ENCODE results near the gene FAM3A. TPM values are rescaled to one million over a fixed set of nuclear protein-coding genes. Genes with fewer than 3 reads are reported as not detected.

FAM3A gene
- polyA plus RNA-seq, 1 donor from 2014 or later, result 19.5 TPM

- H3K9me3 ChIP-seq (ENCODE audit: low read length), result no peaks in the 10 kb centered on the region
- no peak overlapping the region for H3K4me3 ChIP-seq (ENCODE audit: low read length)
- H3F3A ChIP-seq (ENCODE audit: insufficient read depth, low read length, poor library complexity, severe bottlenecking), result no peaks in the 10 kb centered on the region
- H3K9me2 ChIP-seq (ENCODE audit: insufficient read depth, low read length), result no peaks in the 10 kb centered on the region
- H3K79me2 ChIP-seq (replicated peaks; ENCODE audit: insufficient read depth, low read length), result no peaks in the 10 kb centered on the region
- H4K20me1 ChIP-seq (ENCODE audit: insufficient read depth), result no peaks in the 10 kb centered on the region
- TF ChIP-seq RAD21 (conservative IDR thresholded peaks at IDR 0.05) (no peak), EZH2 (IDR thresholded peaks at IDR 0.05; ENCODE audit: borderline replicate concordance, insufficient read depth, low read length, poor library complexity, severe bottlenecking) (no peak), TAF1 (IDR thresholded peaks at IDR 0.05; ENCODE audit: low read depth) (no peak), POLR2AphosphoS5 (IDR thresholded peaks at IDR 0.05) (no peak), MXI1 (conservative IDR thresholded peaks at IDR 0.05; ENCODE audit: poor library complexity, severe bottlenecking) (no peak), REST (IDR thresholded peaks at IDR 0.05; ENCODE audit: borderline replicate concordance) (no peak), EP300 (conservative IDR thresholded peaks at IDR 0.05; ENCODE audit: poor library complexity, severe bottlenecking) (no peak), SMC3 (conservative IDR thresholded peaks at IDR 0.05; ENCODE audit: poor library complexity) (no peak)
- TF ChIP-seq, protein P1, sequence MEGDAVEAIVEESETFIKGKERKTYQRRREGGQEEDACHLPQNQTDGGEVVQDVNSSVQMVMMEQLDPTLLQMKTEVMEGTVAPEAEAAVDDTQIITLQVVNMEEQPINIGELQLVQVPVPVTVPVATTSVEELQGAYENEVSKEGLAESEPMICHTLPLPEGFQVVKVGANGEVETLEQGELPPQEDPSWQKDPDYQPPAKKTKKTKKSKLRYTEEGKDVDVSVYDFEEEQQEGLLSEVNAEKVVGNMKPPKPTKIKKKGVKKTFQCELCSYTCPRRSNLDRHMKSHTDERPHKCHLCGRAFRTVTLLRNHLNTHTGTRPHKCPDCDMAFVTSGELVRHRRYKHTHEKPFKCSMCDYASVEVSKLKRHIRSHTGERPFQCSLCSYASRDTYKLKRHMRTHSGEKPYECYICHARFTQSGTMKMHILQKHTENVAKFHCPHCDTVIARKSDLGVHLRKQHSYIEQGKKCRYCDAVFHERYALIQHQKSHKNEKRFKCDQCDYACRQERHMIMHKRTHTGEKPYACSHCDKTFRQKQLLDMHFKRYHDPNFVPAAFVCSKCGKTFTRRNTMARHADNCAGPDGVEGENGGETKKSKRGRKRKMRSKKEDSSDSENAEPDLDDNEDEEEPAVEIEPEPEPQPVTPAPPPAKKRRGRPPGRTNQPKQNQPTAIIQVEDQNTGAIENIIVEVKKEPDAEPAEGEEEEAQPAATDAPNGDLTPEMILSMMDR (IDR thresholded peaks at IDR 0.05; ENCODE audit: poor library complexity, severe bottlenecking), result no peak
- no peak overlapping the region for H3K9ac ChIP-seq (ENCODE audit: low read length)
- no peak overlapping the region for H3K4me2 ChIP-seq (ENCODE audit: low read length)
- H2AFZ ChIP-seq (ENCODE audit: low read depth, low read length), result no peak overlapping the region
- H3K27me3 ChIP-seq (ENCODE audit: insufficient read depth, low read depth, low read length), result no peaks in the 10 kb centered on the region
- H3K27ac ChIP-seq (ENCODE audit: low read length), result no peak overlapping the region
- no peaks in the 10 kb centered on the region for H3K36me3 ChIP-seq (ENCODE audit: insufficient read depth, low read length)
These were observed 14.3 kb upstream of the FAM3A start for GRCh38 chrX:154530286-154530685.

GRCh38 chrX:154529206-154529612, 13.2 kb upstream of the FAM3A start:
- no peaks in the 10 kb centered on the region for H3K36me3 ChIP-seq (ENCODE audit: insufficient read depth, low read length)
- no peak overlapping the region for H3K4me3 ChIP-seq (ENCODE audit: low read length)
- TF ChIP-seq POLR2AphosphoS5 (IDR thresholded peaks at IDR 0.05) (no peak), EP300 (conservative IDR thresholded peaks at IDR 0.05; ENCODE audit: poor library complexity, severe bottlenecking) (no peak), MXI1 (conservative IDR thresholded peaks at IDR 0.05; ENCODE audit: poor library complexity, severe bottlenecking) (no peak), RAD21 (conservative IDR thresholded peaks at IDR 0.05) (no peak), SMC3 (conservative IDR thresholded peaks at IDR 0.05; ENCODE audit: poor library complexity) (no peak), EZH2 (IDR thresholded peaks at IDR 0.05; ENCODE audit: borderline replicate concordance, insufficient read depth, low read length, poor library complexity, severe bottlenecking) (no peak), REST (IDR thresholded peaks at IDR 0.05; ENCODE audit: borderline replicate concordance) (no peak), TAF1 (IDR thresholded peaks at IDR 0.05; ENCODE audit: low read depth) (no peak)
- TF ChIP-seq, protein P1 (IDR thresholded peaks at IDR 0.05; ENCODE audit: poor library complexity, severe bottlenecking), result no peak
- H3K27me3 ChIP-seq (ENCODE audit: insufficient read depth, low read depth, low read length), result no peaks in the 10 kb centered on the region
- H4K20me1 ChIP-seq (ENCODE audit: insufficient read depth), result no peaks in the 10 kb centered on the region
- H2AFZ ChIP-seq (ENCODE audit: low read depth, low read length), result no peak overlapping the region
- H3K79me2 ChIP-seq (replicated peaks; ENCODE audit: insufficient read depth, low read length), result no peaks in the 10 kb centered on the region
- no peaks in the 10 kb centered on the region for H3F3A ChIP-seq (ENCODE audit: insufficient read depth, low read length, poor library complexity, severe bottlenecking)
- no peaks in the 10 kb centered on the region for H3K9me2 ChIP-seq (ENCODE audit: insufficient read depth, low read length)
- H3K27ac ChIP-seq (ENCODE audit: low read length), result no peak overlapping the region
- H3K9ac ChIP-seq (ENCODE audit: low read length), result no peak overlapping the region
- H3K4me2 ChIP-seq (ENCODE audit: low read length), result no peak overlapping the region
- no peaks in the 10 kb centered on the region for H3K9me3 ChIP-seq (ENCODE audit: low read length)

All from neural cell (in vitro differentiated cells).